Mucosa of descending colon (tissue), 3 donors: ENCODE results near the gene AK5. TPM values are rescaled to one million over a fixed set of nuclear protein-coding genes. Genes with fewer than 3 reads are reported as not detected.
"Not testable (repeated sequence)": the region's sequence is repeated elsewhere in the genome, so short reads cannot be mapped to it uniquely, and the experiment has no call there.

Experiments used
- ATAC-seq: fragments of 200-7000 bp; cut with Tn5 transposase; one replicate; pipeline ENCODE4 v1.9.1; 2020; ENCODE audit warnings: mild to moderate bottlenecking, moderate library complexity
- DNase-seq, 3 donors: peaks; one replicate each; pipeline ENCODE4 v3.0.0-alpha.2; 2020
- H3K36me3 ChIP-seq: fragments of 200-600 bp; one replicate; pipeline ENCODE4 v1.8.0; 2021; ENCODE audit warnings: low read depth, mild to moderate bottlenecking
- H3K4me1 ChIP-seq: fragments of 200-600 bp; one replicate; pipeline ENCODE4 v1.8.0; 2021; ENCODE audit warnings: low read depth, mild to moderate bottlenecking
- H3K4me3 ChIP-seq: fragments of 200-600 bp; one replicate; pipeline ENCODE4 v1.8.0; 2021; ENCODE audit warnings: mild to moderate bottlenecking
- H3K9me3 ChIP-seq: fragments of 200-600 bp; one replicate; pipeline ENCODE4 v1.8.0; 2021; ENCODE audit warnings: mild to moderate bottlenecking
- intact Hi-C, 2 donors: fragments of 100-400 bp; cut with DNase I in 1 of 2; cut with micrococcal nuclease in 1 of 2; formaldehyde crosslinking; loops; one replicate each; pipeline versions ENCODE4 v1.11.0 to v1.11.1; 2022; cut with DNase I, micrococcal nuclease
- total RNA-seq, 3 donors: library from RNA; stranded (reverse); fragmentation: NEBNext Ultra II Directional in 2 of 3; extraction: Animal tissue kit (Norgen Biotek cat#: 25700) in 2 of 3; gene quantifications; one replicate each; pipeline versions ENCODE4 v1.2.1 to v1.2.4, GENCODE V29; 2021 to 2023
- TF ChIP-seq, protein P1 (sequence below): fragments of 200-600 bp; IDR thresholded peaks from one replicate; pipeline ENCODE4 v1.8.0; 2022; ENCODE audit warnings: antibody characterized with exemption, mild to moderate bottlenecking
- donor health status: DM: no; HTN: no; CAD: no; lungs with moderate emphysema.
- donor health status: DM: no; HTN: no; CAD: no.
- donor health status: DM: no; HTN: yes; CAD: no.

The AK5 gene
- total RNA-seq, 3 donors from 2014 or later, result 0.51 to 3.0 (median 0.84) TPM

DNA sequence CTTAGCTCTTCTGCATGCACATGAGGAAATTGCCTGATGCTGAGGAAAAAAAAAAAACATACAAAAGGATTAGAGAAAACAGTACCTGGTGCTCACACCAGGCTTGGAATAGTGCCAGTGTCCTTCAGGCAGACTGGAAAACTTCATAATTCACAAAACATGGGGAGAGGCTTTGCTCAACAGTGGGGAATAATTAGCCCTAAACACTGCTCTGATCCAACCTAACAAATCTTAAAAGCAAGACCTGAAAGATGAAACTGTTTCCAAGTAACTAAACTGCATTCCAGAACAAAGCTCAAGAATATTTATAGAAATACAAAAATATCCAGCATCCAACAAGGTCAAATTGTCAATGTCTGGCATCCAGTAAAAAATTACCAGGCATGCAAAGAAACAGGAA is 124.8 kb downstream of the AK5 start:
- Histone ChIP-seq H3K4me1 (no peaks in the 10 kb centered on the region), H3K36me3 (no peaks in the 10 kb centered on the region), H3K4me3 (no peak overlapping the region), H3K9me3 (no peaks in the 10 kb centered on the region)
- TF ChIP-seq, protein P1, sequence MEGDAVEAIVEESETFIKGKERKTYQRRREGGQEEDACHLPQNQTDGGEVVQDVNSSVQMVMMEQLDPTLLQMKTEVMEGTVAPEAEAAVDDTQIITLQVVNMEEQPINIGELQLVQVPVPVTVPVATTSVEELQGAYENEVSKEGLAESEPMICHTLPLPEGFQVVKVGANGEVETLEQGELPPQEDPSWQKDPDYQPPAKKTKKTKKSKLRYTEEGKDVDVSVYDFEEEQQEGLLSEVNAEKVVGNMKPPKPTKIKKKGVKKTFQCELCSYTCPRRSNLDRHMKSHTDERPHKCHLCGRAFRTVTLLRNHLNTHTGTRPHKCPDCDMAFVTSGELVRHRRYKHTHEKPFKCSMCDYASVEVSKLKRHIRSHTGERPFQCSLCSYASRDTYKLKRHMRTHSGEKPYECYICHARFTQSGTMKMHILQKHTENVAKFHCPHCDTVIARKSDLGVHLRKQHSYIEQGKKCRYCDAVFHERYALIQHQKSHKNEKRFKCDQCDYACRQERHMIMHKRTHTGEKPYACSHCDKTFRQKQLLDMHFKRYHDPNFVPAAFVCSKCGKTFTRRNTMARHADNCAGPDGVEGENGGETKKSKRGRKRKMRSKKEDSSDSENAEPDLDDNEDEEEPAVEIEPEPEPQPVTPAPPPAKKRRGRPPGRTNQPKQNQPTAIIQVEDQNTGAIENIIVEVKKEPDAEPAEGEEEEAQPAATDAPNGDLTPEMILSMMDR, result no peak
- intact Hi-C loops, result no loop called here
- no peak for ATAC-seq
- no peak for DNase-seq

DNA sequence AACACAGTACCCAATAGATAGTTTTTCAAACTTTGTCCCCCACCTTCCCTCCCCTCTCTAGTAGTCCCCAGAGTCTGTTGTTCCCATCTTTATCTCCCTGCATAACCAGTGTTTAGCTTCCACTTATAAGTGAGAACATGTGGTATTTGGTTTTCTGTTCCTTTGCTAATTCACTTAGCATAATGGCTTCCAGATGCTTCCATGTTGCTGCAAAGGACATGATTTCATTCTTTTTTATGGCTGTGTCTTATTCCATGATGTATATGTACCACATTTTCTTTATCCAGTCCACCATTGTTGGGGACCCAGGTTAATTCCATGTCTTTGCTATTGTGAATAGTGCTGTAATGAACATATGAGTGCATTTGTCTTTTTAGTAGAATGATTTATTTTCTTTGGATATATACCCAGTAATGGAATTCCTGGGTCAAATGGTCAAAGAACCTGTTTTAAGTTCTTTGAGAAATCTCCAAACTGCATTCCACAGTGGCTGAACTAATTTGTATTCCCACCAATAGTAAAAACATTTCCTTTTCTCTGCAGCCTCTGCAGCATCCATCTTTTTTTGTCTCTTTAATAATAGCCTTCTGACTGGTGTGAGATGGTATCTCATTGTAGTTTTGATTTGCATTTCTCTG is 126.0 kb downstream of the AK5 start:
- H3K36me3 ChIP-seq, result no peaks in the 10 kb centered on the region
- ATAC-seq (no peak), DNase-seq (no peak)
- intact Hi-C loops, result no loop called here
- TF ChIP-seq, protein P1, result no peak
- H3K9me3 ChIP-seq, result no peaks in the 10 kb centered on the region
- peaks cover 3% of the 10 kb centered on the region for H3K4me1 ChIP-seq
- H3K4me3 ChIP-seq, result no peak overlapping the region

DNA sequence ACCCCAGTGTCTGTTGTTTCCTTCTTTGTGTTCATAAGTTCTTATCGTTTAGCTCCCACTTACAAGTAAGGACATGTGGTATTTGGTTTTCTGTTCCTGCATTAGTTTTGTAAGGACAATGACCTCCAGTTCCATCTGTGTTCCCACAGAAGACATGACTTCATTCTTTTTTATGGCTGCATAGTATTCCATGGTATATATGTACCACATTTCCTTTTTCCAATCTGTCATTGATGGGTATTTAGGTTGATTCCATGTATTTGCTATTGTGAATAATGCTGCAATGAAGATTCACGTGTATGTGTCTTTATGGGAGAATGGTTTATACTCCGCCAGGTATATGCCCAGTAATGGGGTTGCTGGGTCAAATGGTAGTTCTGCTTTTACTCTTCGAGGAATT is 127.1 kb downstream of the AK5 start:
- ATAC-seq, H3K4me3 ChIP-seq, H3K4me1 ChIP-seq, H3K9me3 ChIP-seq, intact Hi-C loops, H3K36me3 ChIP-seq, DNase-seq: not testable (repeated sequence)

DNA sequence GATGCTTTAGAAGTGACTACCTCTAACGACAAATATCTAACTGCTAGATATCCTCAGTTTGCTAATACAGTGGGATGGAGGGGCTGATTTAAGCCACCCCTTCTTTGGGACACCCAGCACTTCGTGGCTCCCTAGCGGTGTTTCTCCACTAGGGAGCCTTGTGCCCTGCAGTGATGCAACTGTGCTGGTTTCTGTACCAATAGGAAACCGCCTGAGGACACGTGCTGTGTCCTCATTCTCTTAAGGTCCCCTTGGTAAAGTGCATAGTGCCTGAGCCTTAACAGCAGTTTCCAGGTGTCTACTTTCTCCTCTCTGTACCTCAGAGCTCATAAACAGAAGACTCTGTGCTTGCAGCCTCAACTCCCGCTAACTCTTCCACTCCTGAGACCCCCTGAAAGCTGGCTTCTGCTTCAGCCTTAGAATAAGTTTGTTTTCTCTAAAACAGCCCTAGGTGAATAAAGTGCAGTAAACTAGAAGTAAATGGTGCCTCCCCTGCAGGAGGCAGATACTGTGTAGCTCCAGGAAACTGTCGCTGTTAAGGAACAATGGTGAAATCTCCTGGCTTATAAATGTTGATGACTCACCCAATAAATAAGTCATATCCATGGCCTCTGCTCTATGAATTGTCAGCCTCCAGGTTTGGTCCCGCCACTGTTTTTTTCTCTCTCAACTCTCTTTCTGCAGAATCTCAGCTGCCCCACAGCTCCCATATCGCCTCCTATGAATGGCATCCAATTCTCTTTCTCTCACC is 130.4 kb downstream of the AK5 start:
- no peak for DNase-seq
- intact Hi-C loops, result no loop called here
- TF ChIP-seq, protein P1, result no peak
- Histone ChIP-seq H3K36me3 (no peaks in the 10 kb centered on the region), H3K4me1 (peaks cover 3% of the 10 kb centered on the region), H3K9me3 (no peaks in the 10 kb centered on the region), H3K4me3 (no peak overlapping the region)
- peak; percentile 98 for ATAC-seq

DNA sequence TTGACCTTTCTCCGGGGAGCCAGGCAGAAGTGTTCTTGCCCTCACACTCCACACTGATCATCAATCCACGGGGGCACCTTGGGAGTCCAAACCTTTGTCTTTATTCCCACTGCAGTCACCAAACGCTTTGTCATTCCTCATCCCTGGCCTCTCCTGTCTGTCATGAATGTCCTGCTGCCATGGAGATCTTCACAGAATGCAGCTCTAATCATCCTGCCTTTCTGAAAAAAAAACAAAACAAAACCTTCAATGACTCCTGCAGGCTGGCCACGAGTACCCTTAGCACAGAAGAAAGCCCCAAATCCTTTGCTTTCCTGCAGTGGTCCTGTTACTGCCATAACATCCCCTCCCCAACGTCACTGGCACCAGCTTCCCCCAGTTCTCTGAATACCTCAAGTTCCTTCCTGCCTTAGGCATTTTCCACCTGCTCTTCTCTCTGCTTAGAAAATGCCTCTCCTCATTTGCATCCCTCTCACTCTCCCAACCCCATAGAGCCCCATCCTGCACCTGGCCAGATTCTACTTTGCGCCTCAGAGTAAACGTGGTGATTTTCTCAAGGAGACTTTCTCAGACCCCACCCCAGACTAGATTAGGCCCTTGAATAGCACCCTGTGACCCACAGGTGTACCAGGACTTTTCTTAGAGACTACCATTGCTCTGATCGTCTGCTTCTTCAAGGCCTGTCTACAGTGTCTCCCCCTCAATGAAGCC is 131.2 kb downstream of the AK5 start:
- TF ChIP-seq, protein P1, result no peak
- no peak overlapping the region for H3K4me3 ChIP-seq
- no peak for ATAC-seq
- peaks cover 3% of the 10 kb centered on the region for H3K4me1 ChIP-seq
- DNase-seq, result no peak
- H3K9me3 ChIP-seq, result no peaks in the 10 kb centered on the region
- intact Hi-C loops, result no loop called here
- H3K36me3 ChIP-seq, result no peaks in the 10 kb centered on the region
